Erythroblast (primary cell): ENCODE data around the gene LHFPL3.

ENCODE experiments used
- GATA1 ChIP-seq: IDR thresholded peaks from 2 replicates; pipeline ENCODE4 v1.6.1; 2011; ENCODE audit warnings: low read depth, mild to moderate bottlenecking, control low read depth, low read length, moderate library complexity
- POLR2A ChIP-seq: IDR thresholded peaks from 2 replicates; pipeline ENCODE4 v1.6.1; 2011; ENCODE audit warnings: mild to moderate bottlenecking, low read length

DNA sequence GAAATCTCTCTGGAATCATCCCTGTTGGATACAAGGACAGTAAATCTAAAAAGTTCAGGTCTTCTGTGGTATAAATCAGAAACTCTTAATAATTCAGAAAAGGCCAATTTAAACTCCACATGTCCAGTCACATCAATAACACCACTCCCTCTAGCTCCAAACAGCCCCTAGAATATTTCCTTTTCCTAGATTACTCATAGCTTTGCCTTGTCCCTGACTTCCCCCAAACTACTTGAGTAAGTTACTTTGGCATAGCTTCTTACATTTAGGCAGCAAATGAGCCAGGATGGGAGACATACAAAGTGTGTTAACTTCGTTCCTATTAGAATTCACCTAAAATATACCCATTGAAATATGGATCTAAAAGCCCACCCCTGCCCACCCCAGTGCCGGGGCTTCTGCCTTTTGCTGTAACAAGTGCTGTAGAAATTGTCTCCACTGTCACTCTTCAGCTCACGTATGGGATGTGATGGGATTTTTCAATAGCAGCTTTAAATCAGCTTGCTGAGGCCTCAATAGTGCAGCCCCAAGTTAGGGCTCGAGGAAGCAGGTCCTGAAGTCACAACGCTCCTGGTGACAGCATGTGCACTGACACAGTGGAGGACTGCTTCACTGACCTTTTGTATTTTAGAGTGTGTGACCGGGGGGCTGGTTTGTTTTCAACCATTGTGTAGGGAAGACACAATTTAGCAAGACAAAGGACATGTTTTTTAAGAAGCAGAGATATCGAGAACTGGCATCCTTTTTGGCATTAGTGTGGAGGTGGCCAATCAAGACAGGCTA, 467.4 kb downstream of the LHFPL3 start:
- TF ChIP-seq POLR2A (no peak), GATA1 (no peak)
